HepG2 (cell line): ENCODE results near the gene MRPS11. TPM values are rescaled to one million over a fixed set of nuclear protein-coding genes. Genes with fewer than 3 reads are reported as not detected.

Experiments
- AKAP8 ChIP-seq: sonication (generic); formaldehyde crosslinking; IDR thresholded peaks from 2 replicates; pipeline ENCODE4 v1.5.1; 2020; ENCODE audit warnings: mild to moderate bottlenecking, missing genetic modification reagents
- ATAD3A ChIP-seq: sonication (generic); formaldehyde crosslinking; IDR thresholded peaks from 2 replicates; pipeline ENCODE4 v1.4.0; 2020; ENCODE audit warnings: missing genetic modification reagents
- ETV6 ChIP-seq: sonication (generic); formaldehyde crosslinking; conservative IDR thresholded peaks from 2 replicates; pipeline ENCODE4 v1.4.0; 2020; ENCODE audit warnings: missing genetic modification reagents
- GATA4 ChIP-seq: sonication (generic); IDR thresholded peaks from 2 replicates; pipeline ENCODE4 v1.6.1; 2016; ENCODE audit warnings: antibody characterized with exemption, low read depth, borderline replicate concordance
- HDAC6 ChIP-seq: fragments of 200-600 bp; sonication (generic); IDR thresholded peaks from 2 replicates; pipeline ENCODE4 v1.7.0; 2017; ENCODE audit warnings: mild to moderate bottlenecking, antibody characterized with exemption, low read length, low read depth
- KLF12 ChIP-seq: sonication (generic); formaldehyde crosslinking; IDR thresholded peaks from 2 replicates; pipeline ENCODE4 v1.4.0; 2020; ENCODE audit warnings: missing genetic modification reagents, borderline replicate concordance
- KLF16 ChIP-seq, 2 experiments: sonication (generic) in 1 of 2; formaldehyde crosslinking in 1 of 2; IDR thresholded peaks; 2 replicates each; pipeline versions ENCODE4 v1.6.1 to v1.8.0; 2016 to 2023; ENCODE audit warnings: missing genetic modification reagents in 2 of 2, missing compliant biosample characterization in 1 of 2
- MXI1 ChIP-seq: IDR thresholded peaks from 3 replicates; pipeline ENCODE4 v1.6.1; 2012; ENCODE audit warnings: low read depth, low read length, inconsistent platforms, borderline replicate concordance
- NR1H2 ChIP-seq: sonication (generic); formaldehyde crosslinking; IDR thresholded peaks from 2 replicates; pipeline ENCODE4 v1.8.1; 2022; ENCODE audit warnings: low read depth, missing genetic modification reagents, borderline replicate concordance
- PHF8 ChIP-seq: sonication (generic); formaldehyde crosslinking; IDR thresholded peaks from 2 replicates; pipeline ENCODE4 v1.5.0; 2020; ENCODE audit warnings: missing genetic modification reagents
- RAD21 ChIP-seq: fragments of 450-650 bp; formaldehyde crosslinking; IDR thresholded peaks from 2 replicates; pipeline ENCODE4 v1.5.0; 2020; ENCODE audit warnings: mild to moderate bottlenecking
- RFX1 ChIP-seq: fragments of 450-650 bp; IDR thresholded peaks from 2 replicates; pipeline ENCODE4 v1.6.1; 2017
- SMC3 ChIP-seq: IDR thresholded peaks from 2 replicates; pipeline ENCODE4 v1.6.1; 2011; ENCODE audit warnings: low read length, improper control_type of control experiment
- ZNF652 ChIP-seq: IDR thresholded peaks from 2 replicates; pipeline ENCODE4 v1.6.1; 2016; ENCODE audit warnings: low read depth, borderline replicate concordance
- ZNF891 ChIP-seq: sonication (generic); formaldehyde crosslinking; IDR thresholded peaks from 2 replicates; pipeline ENCODE4 v1.5.0; 2020; ENCODE audit warnings: mild to moderate bottlenecking, missing genetic modification reagents
- polyA plus RNA-seq, 8 experiments: library from polyadenylated mRNA; depleted of rRNA in 3 of 8; stranded (reverse) in 7 of 8; unstranded in 1 of 8; fragments of >200 nt; fragmentation: Illumina TruSeq in 4 of 8; extraction: Trizol in 4 of 8; gene quantifications; 2 replicates each; pipeline versions ENCODE4 v1.2.1 to v1.2.3, GENCODE V29; 2011 to 2016; ENCODE audit warnings: low read depth in 4 of 8, missing spikeins in 1 of 8, mixed read lengths in 1 of 8; ENCODE audit not compliant: insufficient read depth in 1 of 8
- total RNA-seq, 5 experiments: library from RNA; depleted of rRNA; stranded (reverse); fragments of >200 nt; fragmentation: Illumina TruSeq; extraction: Trizol; gene quantifications; 2 replicates each; pipeline ENCODE4 v1.2.3, GENCODE V29; 2016; ENCODE audit warnings: low read depth in 1 of 5
- TF ChIP-seq, protein P1 (sequence below): sonication (generic); formaldehyde crosslinking; IDR thresholded peaks from 2 replicates; pipeline ENCODE4 v1.8.0; 2022; ENCODE audit warnings: missing genetic modification reagents, mild to moderate bottlenecking, inconsistent platforms, borderline replicate concordance
- TF ChIP-seq, protein P2 (sequence below): sonication (generic); formaldehyde crosslinking; IDR thresholded peaks from 2 replicates; pipeline ENCODE4 v1.5.0; 2020; ENCODE audit warnings: mild to moderate bottlenecking, missing genetic modification reagents
- TF ChIP-seq, protein P3 (sequence below): IDR thresholded peaks from 2 replicates; pipeline ENCODE4 v1.6.1; 2012; ENCODE audit warnings: low read length, improper control_type of control experiment
- TF ChIP-seq, protein P4 (sequence below): sonication (generic); formaldehyde crosslinking; IDR thresholded peaks from 2 replicates; pipeline ENCODE4 v1.5.0; 2020; ENCODE audit warnings: mild to moderate bottlenecking, missing genetic modification reagents, moderate library complexity
- TF ChIP-seq, protein P5 (sequence below): sonication (generic); formaldehyde crosslinking; IDR thresholded peaks from 2 replicates; pipeline ENCODE4 v1.8.0; 2022; ENCODE audit warnings: mild to moderate bottlenecking, missing genetic modification reagents, moderate library complexity

The MRPS11 gene
- total and polyA plus RNA-seq, 2 of the 13 experiments (the other 11 are each of a cell fraction or from before 2014, with no cell fraction given), result 50.1 to 72.7 TPM

DNA sequence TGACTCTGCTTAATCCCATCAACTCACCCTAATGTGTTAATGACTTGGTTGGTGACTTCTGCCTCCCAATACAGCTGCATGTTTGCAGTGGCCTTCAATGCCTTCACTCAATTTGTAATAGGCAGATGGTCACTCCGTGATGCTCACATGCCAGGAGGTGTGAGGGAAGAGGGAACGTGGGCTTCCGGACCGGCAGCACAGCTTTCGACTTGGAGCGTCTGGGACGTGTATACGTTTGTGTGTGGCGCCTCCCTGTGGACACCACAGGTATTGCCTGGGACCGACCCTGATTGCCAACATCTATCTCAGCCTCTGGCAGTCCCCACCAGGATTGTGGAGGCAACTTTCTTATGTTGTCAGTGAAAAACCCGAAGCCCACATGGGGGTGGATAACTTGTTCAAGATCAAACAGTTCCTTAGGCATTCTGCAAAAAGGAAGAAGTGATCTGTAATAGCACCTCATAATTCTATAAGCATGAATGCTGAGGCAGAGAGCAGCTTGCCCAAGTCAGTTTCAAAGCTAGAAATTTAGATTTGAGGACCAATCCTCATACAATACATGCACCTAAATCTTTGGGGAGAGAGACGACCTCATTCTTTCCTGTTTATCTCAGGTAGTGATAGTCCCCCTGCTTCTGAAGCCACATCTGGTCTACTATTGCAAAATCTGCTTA, 17.2 kb upstream of the MRPS11 start (continued):
- TF ChIP-seq, protein P1, sequence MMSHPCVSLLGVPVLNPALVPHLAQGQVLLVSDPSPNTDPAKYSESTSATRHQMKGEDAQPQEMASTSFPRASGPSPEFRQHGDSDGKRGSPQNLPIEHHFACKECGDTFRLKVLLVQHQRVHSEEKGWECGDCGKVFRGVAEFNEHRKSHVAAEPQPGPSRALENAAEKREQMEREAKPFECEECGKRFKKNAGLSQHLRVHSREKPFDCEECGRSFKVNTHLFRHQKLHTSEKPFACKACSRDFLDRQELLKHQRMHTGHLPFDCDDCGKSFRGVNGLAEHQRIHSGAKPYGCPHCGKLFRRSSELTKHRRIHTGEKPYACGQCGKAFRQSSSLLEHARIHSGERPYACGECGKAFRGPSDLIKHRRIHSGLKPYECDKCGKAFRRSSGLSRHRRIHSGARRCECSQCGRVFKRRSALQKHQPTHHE (CRISPR knock-in tag), result no peak
- TF ChIP-seq ZNF652 (CRISPR knock-in tag), result no peak
- no peak for TF ChIP-seq ZNF891 (CRISPR knock-in tag)
- TF ChIP-seq PHF8 (CRISPR knock-in tag), result no peak
- no peak for TF ChIP-seq MXI1
- TF ChIP-seq KLF12 (CRISPR knock-in tag), result no peak
- TF ChIP-seq, protein P2, sequence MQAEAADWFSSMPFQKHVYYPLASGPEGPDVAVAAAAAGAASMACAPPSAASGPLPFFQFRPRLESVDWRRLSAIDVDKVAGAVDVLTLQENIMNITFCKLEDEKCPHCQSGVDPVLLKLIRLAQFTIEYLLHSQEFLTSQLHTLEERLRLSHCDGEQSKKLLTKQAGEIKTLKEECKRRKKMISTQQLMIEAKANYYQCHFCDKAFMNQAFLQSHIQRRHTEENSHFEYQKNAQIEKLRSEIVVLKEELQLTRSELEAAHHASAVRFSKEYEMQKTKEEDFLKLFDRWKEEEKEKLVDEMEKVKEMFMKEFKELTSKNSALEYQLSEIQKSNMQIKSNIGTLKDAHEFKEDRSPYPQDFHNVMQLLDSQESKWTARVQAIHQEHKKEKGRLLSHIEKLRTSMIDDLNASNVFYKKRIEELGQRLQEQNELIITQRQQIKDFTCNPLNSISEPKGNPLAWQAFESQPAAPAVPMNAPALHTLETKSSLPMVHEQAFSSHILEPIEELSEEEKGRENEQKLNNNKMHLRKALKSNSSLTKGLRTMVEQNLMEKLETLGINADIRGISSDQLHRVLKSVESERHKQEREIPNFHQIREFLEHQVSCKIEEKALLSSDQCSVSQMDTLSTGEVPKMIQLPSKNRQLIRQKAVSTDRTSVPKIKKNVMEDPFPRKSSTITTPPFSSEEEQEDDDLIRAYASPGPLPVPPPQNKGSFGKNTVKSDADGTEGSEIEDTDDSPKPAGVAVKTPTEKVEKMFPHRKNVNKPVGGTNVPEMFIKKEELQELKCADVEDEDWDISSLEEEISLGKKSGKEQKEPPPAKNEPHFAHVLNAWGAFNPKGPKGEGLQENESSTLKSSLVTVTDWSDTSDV (CRISPR knock-in tag), result no peak
- no peak for TF ChIP-seq ATAD3A (CRISPR knock-in tag)
- TF ChIP-seq RFX1, result no peak
- TF ChIP-seq RAD21 (CRISPR knock-in tag), result peak; percentile 86
- TF ChIP-seq SMC3, result peak; percentile 77
- no peak for TF ChIP-seq ETV6 (CRISPR knock-in tag)
- TF ChIP-seq, protein P3, sequence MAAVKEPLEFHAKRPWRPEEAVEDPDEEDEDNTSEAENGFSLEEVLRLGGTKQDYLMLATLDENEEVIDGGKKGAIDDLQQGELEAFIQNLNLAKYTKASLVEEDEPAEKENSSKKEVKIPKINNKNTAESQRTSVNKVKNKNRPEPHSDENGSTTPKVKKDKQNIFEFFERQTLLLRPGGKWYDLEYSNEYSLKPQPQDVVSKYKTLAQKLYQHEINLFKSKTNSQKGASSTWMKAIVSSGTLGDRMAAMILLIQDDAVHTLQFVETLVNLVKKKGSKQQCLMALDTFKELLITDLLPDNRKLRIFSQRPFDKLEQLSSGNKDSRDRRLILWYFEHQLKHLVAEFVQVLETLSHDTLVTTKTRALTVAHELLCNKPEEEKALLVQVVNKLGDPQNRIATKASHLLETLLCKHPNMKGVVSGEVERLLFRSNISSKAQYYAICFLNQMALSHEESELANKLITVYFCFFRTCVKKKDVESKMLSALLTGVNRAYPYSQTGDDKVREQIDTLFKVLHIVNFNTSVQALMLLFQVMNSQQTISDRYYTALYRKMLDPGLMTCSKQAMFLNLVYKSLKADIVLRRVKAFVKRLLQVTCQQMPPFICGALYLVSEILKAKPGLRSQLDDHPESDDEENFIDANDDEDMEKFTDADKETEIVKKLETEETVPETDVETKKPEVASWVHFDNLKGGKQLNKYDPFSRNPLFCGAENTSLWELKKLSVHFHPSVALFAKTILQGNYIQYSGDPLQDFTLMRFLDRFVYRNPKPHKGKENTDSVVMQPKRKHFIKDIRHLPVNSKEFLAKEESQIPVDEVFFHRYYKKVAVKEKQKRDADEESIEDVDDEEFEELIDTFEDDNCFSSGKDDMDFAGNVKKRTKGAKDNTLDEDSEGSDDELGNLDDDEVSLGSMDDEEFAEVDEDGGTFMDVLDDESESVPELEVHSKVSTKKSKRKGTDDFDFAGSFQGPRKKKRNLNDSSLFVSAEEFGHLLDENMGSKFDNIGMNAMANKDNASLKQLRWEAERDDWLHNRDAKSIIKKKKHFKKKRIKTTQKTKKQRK, result no peak
- TF ChIP-seq, protein P4, sequence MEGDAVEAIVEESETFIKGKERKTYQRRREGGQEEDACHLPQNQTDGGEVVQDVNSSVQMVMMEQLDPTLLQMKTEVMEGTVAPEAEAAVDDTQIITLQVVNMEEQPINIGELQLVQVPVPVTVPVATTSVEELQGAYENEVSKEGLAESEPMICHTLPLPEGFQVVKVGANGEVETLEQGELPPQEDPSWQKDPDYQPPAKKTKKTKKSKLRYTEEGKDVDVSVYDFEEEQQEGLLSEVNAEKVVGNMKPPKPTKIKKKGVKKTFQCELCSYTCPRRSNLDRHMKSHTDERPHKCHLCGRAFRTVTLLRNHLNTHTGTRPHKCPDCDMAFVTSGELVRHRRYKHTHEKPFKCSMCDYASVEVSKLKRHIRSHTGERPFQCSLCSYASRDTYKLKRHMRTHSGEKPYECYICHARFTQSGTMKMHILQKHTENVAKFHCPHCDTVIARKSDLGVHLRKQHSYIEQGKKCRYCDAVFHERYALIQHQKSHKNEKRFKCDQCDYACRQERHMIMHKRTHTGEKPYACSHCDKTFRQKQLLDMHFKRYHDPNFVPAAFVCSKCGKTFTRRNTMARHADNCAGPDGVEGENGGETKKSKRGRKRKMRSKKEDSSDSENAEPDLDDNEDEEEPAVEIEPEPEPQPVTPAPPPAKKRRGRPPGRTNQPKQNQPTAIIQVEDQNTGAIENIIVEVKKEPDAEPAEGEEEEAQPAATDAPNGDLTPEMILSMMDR, result peak; percentile 94
- no peak for TF ChIP-seq GATA4
- TF ChIP-seq HDAC6, result no peak
- TF ChIP-seq KLF16 (CRISPR knock-in tag; IDR thresholded peaks at IDR 0.05), result no peak
- no peak for TF ChIP-seq AKAP8 (CRISPR knock-in tag)
- TF ChIP-seq NR1H2 (CRISPR knock-in tag), result no peak
- TF ChIP-seq, protein P5, sequence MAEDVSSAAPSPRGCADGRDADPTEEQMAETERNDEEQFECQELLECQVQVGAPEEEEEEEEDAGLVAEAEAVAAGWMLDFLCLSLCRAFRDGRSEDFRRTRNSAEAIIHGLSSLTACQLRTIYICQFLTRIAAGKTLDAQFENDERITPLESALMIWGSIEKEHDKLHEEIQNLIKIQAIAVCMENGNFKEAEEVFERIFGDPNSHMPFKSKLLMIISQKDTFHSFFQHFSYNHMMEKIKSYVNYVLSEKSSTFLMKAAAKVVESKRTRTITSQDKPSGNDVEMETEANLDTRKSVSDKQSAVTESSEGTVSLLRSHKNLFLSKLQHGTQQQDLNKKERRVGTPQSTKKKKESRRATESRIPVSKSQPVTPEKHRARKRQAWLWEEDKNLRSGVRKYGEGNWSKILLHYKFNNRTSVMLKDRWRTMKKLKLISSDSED (CRISPR knock-in tag), result no peak
